AG09309 (cell line): Measurements from ENCODE around the gene PRELID3B.

Experiments used
- DNase-seq: peaks from one replicate; pipeline ENCODE4 v3.0.0-alpha.2; 2010; ENCODE audit warnings: low read depth
- H3K4me3 ChIP-seq: 2 replicates; pipeline ENCODE4 v1.5.1; 2011; ENCODE audit warnings: mild to moderate bottlenecking, low read depth, low read length, moderate library complexity; ENCODE audit not compliant: control insufficient read depth
- CTCF ChIP-seq: IDR thresholded peaks from 2 replicates; pipeline ENCODE4 v1.5.1; 2011; ENCODE audit warnings: mild to moderate bottlenecking, low read depth, low read length, inconsistent platforms; ENCODE audit not compliant: insufficient read depth, control insufficient read depth; ENCODE audit errors: missing control alignments

Gene PRELID3B

GRCh38 chr20:59042151-59042795, at the start of gene PRELID3B:
Gene PRELID3B, minus strand, starts transcription at chr20:59042786. Its CDS starts 56 bp downstream, at chr20:59042730.
- no peak for DNase-seq
- TF ChIP-seq CTCF = no peak

GRCh38 chr20:59087829-59088433, 45.3 kb upstream of the PRELID3B start:
- H3K4me3 ChIP-seq = no peak overlapping the region
- peak; percentile 93 for TF ChIP-seq CTCF
- no peak for DNase-seq

More at GRCh38 chr20:59042151-59042795, at the start of gene PRELID3B:
- peak within 1 kb of the TSS; percentile 90 for H3K4me3 ChIP-seq

GRCh38 chr20:59086923-59087322, 44.3 kb upstream of the PRELID3B start:
- DNase-seq = no peak
- H3K4me3 ChIP-seq = no peak overlapping the region
- no peak for TF ChIP-seq CTCF

GRCh38 chr20:59084041-59084850, 41.7 kb upstream of the PRELID3B start:
- no peak for TF ChIP-seq CTCF
- no peak overlapping the region for H3K4me3 ChIP-seq
- no peak for DNase-seq

GRCh38 chr20:59082981-59083380, 40.4 kb upstream of the PRELID3B start:
- no peak for TF ChIP-seq CTCF
- DNase-seq = peak; percentile 21
- no peak overlapping the region for H3K4me3 ChIP-seq

- no peak overlapping the region for H3K4me3 ChIP-seq
- DNase-seq = no peak
- TF ChIP-seq CTCF = peak; percentile 22
Measured at GRCh38 chr20:59082077-59082740, 39.6 kb upstream of the PRELID3B start.
